Activated CD8-positive, alpha-beta memory T cell treated with anti-CD3 and anti-CD28 coated beads, Interleukin-2, amount 50 U/mL, for 24 hours (primary cell): ENCODE data around the gene COL19A1.

ENCODE experiments used
- DNase-seq: peaks from one replicate; pipeline ENCODE4 v3.0.0-alpha.2; 2020; ENCODE audit errors: extremely low read depth

COL19A1 gene

DNA sequence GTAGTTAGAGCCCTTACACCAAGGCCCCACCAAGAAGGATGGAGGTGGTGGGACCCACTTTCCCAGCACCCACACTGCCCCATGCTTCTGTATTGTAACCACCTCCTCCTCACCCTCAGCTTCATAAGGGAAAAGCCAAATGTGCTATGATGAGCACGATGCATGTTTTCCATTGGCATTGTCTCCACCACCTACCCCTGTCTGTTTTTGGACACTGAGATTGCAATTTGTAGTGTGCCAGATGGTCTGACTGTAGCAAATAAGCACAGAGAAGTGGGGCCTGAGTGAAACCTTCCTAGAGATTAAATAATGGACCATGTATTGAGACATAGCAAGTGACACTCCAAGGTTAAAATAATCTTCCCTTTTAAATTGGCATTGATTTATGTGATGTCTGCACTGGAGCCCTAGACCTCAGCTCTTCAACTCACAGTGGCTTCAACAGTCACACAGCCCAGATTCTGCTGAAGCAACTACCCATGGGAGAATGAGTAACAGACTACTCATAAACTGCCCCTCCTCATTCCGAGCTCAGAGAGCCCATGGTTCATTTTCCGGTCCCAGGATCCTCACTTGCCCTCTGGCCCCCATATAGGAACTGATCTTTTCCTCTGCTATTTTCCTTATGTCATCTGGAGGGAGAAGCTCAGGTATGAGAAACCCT lies 258.7 kb downstream of the COL19A1 start:
- DNase-seq: no peak

DNA sequence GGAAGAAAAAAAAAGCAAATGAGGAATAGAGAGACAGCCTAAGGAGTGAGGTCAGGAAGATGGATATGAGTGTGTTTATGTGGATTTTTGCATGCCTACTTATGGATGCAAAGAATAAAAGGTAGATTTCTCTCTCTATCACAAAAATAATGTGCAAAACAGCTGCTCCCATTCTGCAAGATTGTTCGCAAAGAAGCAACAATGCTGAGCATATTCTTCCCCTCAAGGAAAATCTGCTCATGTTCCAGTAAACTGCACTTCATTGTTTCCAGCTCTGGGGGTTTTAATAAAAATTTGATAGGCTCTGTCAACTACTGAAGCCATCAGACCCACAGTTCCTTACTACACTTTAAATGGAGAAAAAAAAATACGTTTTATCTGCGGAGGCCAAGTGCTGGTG lies 259.2 kb downstream of the COL19A1 start:
- no peak for DNase-seq

DNA sequence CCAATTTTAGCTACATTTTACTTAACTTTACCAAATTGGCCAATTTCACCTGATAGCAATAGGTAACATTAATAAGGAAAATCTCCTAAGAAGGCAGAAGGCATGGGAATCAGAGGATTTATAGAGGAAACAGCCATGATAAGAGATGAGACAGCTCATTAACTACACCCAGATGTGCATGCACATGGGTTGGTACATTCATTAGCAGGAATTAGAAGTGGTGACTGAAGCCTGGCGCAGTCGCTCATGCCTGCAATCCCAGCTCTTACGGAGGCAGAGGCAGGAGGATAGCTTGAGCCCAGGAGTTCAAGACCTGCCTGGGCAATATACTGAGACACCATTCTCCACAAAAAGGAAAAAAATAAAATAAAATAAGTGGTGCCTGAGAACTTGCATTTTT lies 263.0 kb downstream of the COL19A1 start:
- DNase-seq: no peak

- DNase-seq: no peak
Observed at GRCh38 chr6:70130865-70131264, 264.5 kb downstream of the COL19A1 start.

DNA sequence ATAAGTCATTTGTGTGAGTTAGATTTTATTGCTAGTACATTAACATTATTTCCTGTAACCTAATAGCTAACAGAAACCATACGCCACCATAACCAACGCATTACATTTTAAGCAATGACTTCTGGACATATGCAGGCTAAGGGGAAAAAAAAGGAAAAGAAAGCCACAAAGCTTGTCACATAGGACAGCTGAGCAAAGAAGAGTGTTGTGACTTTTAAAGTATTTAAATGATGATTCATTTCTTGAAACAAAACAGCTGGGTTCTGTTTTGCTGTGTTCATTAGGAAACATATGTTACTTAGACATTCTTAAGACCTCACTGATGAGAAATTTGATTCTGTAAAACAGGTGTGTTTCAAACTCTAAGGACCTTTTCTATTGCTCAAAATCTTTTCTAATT lies 265.2 kb downstream of the COL19A1 start:
- no peak for DNase-seq

GRCh38 chr6:70133246-70133645 lies 266.9 kb downstream of the COL19A1 start:
- DNase-seq: no peak

DNA sequence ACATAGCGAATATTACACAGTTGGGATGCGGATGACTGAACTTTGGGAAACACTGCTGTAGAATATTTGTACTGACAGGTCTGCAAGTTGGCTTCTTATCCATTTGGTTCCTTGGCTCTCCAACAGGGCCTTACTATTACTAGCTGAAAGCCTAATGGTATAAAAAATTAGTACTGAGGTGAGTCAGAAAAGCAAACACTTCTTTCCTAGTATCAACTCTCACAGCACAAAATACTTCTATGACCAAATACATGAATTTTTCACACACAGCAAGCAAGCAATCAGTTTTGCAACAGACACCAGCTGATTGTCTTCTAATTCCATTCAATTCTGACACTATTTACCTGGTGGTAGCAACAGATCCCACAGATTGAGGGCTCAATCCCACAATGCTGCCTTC lies 268.2 kb downstream of the COL19A1 start:
- no peak for DNase-seq

GRCh38 chr6:70135219-70136160 lies 269.1 kb downstream of the COL19A1 start:
- DNase-seq: no peak

DNA sequence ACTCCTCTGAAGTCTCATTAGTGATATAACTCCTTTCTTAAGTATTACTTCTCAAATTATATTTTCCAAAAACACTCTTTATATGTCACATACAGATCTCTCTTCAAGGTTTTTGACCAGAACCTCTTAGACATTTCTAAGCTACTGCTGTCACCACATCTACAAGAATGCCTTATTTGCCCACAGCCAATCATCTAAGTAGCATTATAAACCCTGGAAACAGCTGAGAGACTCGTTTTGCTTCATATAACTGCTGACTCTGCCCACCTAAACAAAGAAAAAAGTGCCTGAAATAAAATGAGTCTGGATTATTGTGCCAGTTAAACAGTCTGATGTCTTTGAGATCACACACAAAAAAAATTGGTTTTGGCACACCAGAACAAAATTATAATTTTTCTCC lies 270.6 kb downstream of the COL19A1 start:
- DNase-seq: no peak

GRCh38 chr6:70140496-70140895 lies 274.1 kb downstream of the COL19A1 start:
- DNase-seq: no peak

DNA sequence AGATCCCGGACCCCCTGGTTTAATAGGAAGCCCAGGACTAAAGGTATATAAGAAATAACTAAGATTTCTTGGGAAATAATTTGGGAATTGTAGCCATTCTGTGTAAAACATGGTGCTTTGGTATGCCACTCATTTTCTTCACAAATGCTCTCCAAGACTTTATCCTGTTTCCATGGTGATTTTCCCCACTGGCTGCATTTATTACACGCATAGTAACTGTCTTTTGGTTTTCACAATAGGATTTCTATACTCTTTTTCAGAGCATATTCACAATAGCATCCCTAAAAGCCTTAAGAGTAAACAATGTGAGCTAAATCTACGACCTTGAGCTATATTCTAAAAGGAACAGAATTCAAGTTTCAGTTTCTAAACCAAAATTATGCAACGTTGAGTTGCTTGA lies 275.7 kb downstream of the COL19A1 start:
- DNase-seq: no peak

- no peak for DNase-seq
Observed at GRCh38 chr6:70145178-70145577, 278.8 kb downstream of the COL19A1 start.

DNA sequence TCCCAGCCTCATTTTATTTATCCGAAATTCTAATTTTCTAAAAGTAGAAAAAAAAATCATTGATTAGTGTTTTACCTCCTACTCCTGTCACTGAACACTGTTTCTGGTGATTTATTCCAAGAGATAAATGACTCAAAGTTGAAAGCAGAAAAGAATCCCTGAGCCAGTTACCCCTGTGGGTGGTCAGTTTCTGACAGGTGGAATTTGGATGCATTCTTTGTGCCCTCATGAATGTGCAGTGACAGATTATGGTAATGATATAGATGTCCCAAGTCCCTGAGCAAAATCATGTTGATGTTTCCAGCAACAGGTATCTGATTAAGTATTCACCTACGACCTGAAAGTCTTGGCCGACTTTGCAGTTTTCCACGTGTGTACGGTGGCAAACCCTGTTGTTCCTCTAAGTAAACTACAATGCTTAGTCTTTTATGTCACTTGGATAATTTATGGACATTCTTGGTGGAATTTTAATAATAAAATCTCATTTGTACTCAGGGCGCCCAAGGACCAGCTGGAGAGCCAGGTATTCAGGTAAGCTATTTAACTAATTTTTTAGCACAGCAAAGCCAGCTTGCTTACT lies 282.9 kb downstream of the COL19A1 start:
- DNase-seq: no peak

DNA sequence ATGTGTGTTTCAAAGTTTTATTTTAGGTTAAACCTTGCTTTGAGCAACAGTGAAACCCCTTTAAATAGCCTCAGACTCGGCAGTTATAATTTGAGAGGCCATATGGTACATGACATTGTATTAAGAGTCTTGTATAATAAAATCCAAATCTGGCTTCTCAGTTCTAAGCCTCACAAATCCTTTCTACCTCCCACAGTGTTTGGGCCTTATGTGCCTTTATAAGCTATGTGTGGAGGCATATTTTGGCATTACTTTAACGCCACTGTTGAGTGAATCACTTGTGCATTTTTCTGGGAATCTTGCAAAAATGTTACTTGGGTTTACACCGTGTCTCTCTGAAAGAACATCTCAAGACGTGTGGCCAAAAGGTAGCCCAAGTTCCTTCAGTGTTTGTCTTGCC lies 284.2 kb downstream of the COL19A1 start:
- DNase-seq: no peak

DNA sequence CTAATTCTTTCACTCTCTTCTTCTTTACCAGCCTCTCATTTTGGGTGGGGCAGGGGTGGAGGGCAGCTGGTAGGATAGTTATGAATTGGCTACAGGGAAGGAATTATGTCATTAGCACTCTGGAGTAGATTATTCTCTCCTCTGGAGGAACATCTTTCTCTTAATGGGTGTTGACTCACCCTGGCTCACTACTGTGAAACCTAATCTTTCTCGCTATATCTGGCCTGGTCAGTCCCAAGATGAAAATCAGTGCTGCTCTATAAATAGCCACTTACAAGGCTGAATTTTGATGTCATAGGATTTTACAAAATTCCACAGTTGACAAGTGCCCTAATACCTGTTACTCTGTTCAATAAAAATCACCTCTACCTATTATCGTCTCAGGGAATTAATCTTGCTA lies 285.3 kb downstream of the COL19A1 start:
- no peak for DNase-seq

- DNase-seq: no peak
Observed at GRCh38 chr6:70152786-70153185, 286.4 kb downstream of the COL19A1 start.

- DNase-seq: no peak
Observed at GRCh38 chr6:70157086-70157485, 290.7 kb downstream of the COL19A1 start.

GRCh38 chr6:70160276-70160675 lies 293.9 kb downstream of the COL19A1 start:
- no peak for DNase-seq

DNA sequence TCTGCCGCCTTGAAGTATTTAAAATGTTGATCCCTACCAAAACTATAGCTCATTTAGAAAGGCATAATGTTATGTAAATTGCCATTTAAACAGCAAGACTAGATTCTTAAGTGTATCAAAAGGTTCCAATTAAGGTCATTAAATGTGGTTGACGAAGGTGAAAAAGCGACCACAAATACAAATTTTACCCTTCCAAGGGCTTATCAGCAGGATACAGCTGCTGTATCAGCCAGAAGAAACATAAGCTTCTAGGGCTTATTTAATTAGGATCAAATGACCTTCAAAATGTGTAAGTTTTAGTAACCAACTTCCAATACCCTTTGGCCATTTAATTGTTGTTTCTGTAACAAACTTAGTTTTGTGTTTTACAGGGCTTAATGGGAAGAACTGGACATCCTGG lies 296.6 kb downstream of the COL19A1 start:
- DNase-seq: no peak

GRCh38 chr6:70163795-70164194 lies 297.4 kb downstream of the COL19A1 start:
- DNase-seq: no peak

- DNase-seq: no peak
Observed at GRCh38 chr6:70164556-70164955, 298.2 kb downstream of the COL19A1 start.

DNA sequence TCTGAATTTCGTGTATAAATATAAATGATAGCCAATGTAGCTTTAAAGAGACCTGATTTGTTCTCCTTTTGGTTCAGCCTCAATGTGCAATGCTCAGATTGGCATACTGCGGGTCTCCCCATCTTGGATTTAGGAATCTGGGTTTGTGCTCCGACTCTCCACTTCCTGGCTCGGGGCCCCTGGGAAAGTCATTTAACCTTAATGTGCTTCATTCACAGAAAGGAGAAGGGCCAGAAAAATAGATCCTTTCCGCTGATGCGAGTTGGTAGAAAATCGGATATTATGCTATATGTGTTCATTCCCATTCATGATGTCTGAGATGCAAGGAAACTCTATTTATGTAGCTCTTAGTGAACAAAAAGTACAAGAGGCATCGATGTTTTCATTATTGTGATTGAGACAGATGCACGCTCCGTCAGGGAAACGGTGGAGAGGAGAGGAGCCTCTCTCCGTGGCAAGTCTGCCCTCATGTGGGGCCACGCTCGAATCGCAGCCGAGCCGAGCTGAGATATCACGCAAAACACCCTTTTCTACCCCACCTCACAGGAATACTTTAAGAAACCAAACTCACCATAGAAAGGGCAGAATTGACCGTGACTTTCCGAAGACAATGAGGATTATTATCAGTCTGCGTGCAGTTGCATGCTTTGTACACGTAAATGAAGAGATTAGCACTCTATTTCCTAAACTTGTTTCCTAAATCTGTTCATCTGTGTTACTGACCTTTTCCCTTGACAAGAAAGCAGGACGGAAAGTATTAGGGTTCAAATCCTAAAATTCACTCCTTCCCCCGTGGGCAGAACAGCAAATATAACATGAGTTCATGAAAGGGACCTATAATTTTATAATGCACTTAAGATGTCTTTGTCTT lies 300.0 kb downstream of the COL19A1 start:
- DNase-seq: no peak
